HG02852 (cell line): ENCODE measurements around the gene BAIAP2L1.
"Not testable (repeated sequence)": the region's sequence is repeated elsewhere in the genome, so short reads cannot be mapped to it uniquely, and the experiment has no call there.

Source experiments
- ATAC-seq: cut with Tn5 transposase; IDR thresholded peaks from one replicate; pipeline ENCODE4 v1.9.1; 2021; ENCODE audit warnings: mild to moderate bottlenecking, moderate library complexity; ENCODE audit not compliant: unreplicated experiment

Gene BAIAP2L1

DNA sequence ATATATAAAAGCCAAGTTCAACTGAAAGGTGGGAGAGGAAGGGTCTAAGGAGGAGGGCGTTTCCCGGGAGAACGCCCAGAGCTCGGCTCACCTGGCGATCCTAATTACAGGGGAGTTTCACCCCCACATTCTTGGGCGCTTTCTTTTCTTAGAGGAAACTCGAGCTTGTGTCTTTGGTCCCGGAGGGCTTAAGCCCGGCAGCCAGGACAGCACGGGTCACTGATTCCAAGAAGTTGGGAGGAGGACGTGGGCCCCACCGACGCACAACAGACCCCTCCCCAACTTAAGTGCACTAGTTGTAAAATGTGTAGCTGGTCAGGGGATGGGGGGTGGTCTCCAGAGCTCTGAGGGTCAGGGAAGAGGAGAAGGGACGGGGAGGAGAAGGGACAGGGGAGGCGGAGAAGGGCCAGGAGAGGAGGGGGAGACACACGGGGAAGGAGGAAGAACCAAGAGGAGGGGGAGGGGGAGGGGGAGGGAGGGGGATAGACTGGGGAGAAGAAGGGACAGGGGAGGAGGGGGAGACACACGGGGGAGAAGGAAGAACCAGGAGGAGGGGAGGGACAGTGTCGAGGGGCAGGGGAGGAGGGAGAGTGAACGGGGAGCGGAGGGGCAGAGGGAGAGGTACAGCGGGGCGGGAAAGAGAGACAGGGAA is 874 bp downstream of the BAIAP2L1 start:
- no peak for ATAC-seq

DNA sequence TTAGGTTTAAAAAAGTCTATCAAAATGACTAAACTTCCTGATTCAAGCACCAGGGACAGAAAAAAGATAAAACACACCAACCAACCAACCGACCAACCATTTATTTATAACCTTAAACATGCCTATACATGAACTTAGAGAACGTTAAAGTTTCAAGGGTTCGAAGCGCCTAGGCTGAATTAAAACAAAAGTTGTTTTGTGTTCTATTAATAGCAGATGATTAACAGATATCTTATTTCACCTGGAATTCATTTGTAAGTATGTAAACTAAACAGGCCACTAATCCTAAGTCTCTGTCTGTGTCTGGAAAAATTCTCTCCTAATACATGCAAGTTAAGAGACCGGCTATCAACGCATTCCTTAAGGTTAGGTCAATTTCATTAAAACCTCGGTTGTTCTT is 1.4 kb downstream of the BAIAP2L1 start:
- ATAC-seq, result no peak

DNA sequence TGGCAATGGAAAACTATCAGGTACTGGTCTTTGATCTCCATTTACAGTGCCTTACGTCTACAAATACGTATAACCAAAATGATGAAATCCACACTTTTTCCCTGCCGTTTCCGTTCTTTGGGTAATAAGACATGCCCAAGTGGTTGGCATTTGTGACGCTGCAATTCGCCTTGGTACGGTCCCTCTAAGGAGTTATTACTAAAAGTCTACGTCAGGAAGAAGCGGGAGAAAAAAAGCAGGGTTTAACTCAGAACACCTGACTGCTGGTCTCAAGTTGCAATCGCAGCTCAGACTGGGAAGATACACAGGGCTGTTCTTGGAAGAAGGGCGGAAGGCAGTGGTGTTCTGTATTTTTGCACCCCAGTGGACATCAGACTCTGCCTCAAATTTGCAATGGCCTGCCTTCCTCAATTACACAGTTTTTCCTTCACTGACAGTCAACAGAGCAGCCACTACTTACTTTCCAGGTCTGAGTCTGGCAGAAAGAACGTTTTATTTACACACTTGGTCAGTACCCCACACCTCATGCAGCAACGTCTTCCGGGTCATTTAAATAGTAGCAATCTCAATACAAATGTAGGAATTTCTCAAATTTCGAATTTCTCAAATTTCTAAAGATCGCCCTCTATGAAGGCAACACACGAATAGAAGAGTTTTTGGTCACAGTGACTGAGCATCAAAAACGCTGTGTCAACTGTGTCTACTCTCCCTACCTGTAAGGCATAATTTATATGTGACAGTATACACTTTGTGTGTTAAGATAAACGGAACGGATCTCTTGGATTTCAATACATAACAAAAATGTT is 2.1 kb downstream of the BAIAP2L1 start:
- no peak for ATAC-seq

DNA sequence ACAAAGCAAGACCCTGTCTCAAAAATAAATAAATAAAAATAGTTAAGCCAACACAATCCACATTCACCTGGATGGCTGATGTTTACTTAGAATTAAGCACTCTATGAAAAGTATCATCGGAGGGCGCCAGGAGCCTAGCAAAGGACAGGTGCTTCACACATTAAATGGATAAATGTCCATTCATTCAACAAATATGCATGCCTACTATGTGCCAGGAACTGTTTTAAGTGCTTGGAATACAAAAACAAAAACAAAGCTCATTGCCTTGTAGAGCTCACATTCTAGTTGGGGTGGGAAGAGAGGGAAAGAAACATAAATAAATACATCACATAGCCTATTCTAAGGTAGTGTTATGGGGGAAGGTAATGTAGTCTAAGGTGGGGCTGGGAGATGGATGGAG is 4.1 kb downstream of the BAIAP2L1 start:
- no peak for ATAC-seq

DNA sequence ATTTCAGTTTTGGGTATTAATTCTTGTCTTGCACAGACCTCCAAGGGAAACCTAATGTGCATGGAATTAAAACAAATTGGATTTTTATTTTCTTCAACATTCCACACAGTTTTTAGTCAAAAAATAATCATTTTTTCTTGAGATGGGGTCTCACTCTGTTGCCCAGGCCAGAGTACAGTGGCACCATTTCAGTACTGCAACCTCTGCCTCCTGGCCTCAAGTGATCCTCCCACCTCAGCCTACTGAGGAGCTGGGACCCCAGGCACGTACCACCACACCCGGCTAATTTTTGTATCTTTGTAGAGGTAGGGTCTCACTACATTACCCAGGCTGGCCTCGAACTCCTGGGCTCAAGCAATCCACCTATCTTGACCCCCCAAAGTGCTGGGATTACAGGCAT is 4.9 kb downstream of the BAIAP2L1 start:
- ATAC-seq, result no peak

DNA sequence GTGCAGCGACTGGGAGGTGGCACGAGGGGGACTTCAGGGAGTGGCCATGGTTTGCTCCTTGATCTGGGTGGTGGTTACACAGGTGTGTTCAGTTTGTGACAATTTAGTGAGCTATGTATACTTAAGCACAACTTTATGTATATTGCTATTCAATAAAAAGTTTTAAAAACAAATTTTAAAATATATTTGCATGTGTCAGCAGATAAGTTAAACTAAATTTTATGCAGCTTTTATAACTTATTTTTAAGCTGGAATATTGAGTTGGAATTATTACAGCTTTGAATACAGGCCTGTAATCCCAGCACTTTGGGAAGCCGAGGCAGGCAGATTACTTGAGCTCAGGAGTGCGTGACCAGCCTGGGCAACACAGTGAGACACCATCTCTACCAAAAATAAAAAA is 5.4 kb downstream of the BAIAP2L1 start:
- no peak for ATAC-seq

DNA sequence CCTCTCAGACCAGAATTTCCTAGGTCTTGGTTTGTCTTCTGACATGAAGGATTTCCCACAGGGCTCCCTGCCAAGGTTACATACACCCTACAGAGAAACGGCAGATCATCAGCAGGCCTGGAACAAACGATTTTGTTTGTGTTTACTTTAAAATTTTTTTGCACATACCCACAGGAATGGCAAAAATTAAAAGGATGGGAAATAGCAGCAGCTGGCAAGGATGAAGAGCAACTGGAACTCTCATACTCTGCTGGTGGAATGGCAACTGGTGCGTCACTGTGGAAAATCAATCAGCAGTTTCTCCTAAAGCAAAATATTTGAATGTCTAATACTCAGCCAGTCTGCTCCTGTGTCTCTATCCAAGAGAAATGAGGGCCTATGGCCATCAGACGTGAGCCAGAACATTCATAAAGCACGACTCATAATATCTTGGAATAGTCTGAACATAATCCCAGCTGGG is 6.5 kb downstream of the BAIAP2L1 start:
- ATAC-seq, result no peak

DNA sequence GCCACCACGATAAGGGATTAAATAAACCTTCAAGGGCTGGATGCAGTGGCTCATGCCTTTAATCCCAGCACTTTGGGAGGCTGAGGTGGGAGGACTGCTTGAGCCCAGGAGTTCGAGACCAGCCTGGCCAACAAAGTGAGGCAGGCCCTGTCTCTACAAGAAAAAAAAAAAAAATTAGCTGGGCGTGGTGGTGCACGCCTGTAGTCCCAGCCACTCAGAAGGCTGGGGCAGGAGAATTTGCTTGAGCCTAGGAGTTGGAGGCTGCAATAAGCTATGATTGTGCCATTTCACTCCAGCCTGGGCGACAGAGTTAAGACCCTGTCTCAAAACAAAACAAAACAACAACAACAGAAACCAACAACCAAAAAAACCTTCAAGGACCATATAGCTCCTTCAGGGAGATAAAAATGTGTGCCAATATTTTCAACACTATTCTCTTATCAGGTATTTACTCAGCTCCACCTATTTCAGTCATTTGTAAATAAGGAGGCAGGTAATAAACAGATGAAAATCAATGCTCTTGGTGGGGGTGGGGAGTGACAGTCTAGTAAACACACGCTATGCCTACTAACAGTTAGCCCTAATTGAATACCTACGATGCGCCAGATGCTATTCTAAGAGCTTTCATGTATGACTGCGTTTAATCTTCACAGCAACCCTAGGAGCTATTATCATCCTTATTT is 13.2 kb downstream of the BAIAP2L1 start:
- ATAC-seq, result no peak

DNA sequence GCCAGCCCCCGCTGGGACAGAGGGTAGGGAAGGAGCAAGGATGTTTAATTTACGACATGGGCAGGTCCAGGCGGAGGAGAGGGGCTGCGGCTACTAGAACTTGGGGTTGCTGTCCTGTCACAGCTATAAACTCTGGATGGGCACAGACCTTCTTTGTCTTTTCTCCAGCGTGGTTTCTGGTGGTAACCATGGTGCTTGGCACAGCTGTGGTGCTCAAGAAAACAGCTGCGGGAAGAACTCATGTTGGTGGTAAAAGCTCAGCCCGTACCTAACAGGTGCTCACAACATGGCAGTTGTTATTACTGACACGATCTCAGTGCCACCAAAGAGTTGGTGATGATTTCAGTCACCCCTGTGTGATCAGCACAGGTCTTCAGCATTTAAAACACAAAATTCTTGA is 13.8 kb downstream of the BAIAP2L1 start:
- ATAC-seq, result no peak

DNA sequence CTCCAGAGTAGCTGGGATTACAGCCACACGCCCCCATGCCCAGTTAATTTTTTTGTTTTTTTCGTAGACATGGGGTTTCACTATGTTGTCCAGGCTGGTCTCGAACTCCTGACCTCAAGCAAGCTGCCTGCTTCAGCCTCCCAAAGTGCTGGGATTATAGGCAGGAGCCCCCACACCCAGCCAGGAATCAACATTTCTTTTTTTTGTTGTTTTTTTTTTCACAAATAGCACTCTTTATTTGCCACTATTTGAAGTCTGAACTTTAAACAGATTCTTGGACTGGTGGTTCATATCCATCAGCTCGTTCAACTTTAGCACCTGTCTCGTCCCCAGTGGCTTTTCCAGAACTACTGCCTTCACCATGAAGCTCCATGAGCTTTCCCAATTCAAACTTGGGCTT is 15.4 kb downstream of the BAIAP2L1 start:
- ATAC-seq, result not testable (repeated sequence)

DNA sequence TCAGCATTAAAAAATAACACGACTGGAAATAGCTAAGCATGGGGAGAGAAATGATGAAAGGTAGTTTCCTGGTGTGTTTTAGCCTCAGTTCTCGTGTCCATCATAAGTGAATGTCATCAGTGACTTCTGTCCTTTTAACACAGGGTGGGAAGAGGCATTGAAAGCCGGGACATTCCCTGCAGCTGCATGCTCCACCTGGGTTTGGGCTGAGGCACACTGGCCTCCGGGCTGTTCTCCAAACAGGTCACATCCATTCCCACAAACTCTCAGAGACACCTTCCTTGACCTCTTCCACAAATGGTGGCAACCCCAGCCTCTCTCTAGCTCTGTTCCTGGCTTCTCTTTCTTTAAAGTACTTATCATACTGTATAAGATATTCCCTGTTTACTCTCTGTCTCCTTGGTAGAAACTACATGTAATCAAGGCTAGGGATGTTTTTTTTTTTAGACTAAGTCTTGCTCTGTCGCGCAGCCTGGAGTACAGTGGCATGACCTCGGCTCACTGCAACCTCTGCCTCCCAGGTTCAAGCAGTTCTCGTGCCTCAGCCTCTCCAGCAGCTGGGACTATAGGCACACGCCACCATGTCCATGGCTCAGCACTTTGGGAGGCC is 22.6 kb downstream of the BAIAP2L1 start:
- no peak for ATAC-seq

DNA sequence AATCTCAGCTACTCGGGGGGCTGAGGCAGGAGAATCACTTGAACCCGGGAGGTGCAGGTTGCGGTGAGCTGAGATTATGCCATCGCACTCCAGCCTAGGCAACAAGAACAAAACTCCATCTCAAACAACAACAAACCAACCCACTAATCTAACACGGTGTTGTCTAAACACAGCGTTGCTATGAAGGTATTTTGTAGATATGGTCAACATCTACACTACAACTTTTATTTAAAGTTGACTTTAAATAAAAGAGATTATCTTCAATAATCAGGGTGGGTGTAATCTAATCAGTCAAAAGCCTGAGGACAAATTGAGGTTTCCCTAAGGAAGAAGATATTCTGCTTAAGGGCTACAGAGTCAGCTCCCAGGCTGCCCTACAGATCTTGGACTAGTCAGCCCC is 24.2 kb downstream of the BAIAP2L1 start:
- no peak for ATAC-seq

DNA sequence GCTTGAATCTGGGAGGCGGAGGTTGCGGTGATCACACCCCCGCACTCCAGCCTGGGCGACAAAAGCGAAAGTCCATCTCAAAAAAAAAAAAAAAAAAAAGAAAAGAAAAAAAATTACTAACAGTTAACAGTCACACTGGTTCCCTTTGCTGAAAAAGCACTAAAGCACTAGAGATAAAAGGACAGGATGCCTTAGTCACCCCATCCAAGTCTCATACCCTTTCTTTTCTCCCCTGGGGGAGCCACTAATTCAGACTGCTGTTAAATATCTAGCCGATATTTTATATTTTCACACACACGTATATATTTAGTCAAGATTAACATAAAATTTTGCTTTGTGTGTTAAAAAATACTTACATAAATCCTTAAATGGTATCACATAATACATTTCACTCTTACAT is 25.2 kb downstream of the BAIAP2L1 start:
- no peak for ATAC-seq

DNA sequence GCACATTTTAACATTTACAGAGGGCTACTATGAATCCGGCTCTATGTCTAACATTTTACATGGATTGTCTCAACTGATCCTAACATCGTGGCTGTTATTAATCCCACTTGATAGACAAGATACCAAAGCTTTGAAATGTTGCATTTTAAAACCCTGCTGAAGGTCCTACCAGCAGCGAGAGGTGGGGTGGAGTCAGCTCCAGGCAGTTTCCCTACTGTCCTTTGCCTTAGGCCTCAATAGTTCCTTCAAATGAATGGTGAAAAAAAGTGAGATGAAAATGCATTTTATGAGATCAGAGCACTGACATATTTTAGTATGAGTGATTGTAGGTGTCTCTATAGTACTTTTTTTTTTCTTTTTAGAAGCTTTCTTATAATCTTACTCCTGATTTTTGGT is 26.6 kb downstream of the BAIAP2L1 start:
- ATAC-seq, result no peak

DNA sequence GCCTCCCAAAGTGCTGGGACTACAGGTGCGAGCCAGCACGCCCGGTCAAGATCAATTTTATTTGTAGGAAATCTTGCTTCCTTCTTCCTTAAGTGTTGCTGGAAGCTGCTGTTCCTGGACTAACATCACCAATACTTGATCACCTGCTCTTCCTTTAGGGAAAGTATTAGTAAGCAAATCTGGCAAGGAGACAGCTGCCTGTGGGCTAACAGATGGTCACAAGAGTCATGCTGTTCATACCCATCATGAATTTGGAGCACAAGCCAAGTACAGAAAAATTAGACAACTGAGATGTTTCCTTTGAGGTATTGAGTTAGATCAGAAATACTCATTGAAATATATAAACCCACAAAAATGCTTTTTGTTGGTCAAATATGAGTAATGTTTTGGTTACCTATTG is 27.9 kb downstream of the BAIAP2L1 start:
- ATAC-seq, result no peak

DNA sequence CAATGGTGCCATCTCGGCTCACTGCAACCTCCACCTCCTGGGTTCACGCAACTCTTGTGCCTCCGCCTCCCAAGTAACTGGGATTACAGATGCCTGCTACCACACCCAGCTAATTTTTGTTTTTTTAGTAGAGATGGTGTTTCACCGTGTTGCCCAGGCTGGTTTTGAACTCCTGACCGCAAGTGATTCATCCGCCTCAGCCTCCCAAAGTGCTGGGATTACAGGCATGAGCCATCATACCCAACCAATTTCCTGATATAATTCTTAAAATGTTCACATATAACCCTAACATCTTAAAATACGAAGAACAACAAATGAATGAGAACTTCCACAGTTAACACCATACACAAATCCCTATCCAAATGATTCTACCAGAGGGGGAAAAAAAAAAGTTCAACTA is 31.2 kb downstream of the BAIAP2L1 start:
- no peak for ATAC-seq

DNA sequence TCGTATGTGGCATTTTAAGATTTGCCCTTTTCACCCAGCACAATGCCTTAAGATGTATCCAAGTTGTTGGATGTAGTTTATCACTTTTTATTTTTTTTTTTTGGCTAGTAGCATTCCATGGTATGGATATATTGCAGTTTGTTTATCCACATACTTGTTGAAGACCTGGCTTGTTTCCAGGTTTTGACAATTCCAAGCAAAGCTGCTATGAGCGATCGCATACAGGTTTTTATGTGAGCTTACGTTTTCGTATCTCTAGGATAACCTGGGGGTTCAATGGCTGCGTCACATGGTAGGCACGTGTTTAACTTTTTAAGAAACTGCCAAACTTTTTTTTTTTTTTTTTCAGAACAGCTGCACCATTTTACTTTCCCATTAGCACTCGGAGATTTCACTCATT is 32.2 kb downstream of the BAIAP2L1 start:
- no peak for ATAC-seq

DNA sequence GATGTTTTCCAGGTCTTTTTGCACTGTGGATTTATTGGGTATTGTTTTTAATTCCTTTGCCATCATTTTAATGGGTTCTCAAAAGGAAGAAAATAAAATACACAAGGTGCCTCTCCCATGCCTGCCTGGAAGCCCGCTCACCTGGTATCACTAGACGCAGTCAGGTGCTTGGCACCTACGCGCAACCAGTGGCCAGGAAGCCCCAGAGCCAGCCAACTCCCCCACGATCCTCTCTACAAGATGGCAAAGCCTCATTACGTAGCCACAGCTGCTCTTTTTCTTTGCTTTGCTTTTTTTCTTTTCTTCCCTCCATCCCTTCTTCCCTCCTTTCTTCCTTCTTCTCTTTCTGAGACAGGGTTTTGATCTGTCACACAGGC is 34.3 kb downstream of the BAIAP2L1 start:
- ATAC-seq, result no peak

DNA sequence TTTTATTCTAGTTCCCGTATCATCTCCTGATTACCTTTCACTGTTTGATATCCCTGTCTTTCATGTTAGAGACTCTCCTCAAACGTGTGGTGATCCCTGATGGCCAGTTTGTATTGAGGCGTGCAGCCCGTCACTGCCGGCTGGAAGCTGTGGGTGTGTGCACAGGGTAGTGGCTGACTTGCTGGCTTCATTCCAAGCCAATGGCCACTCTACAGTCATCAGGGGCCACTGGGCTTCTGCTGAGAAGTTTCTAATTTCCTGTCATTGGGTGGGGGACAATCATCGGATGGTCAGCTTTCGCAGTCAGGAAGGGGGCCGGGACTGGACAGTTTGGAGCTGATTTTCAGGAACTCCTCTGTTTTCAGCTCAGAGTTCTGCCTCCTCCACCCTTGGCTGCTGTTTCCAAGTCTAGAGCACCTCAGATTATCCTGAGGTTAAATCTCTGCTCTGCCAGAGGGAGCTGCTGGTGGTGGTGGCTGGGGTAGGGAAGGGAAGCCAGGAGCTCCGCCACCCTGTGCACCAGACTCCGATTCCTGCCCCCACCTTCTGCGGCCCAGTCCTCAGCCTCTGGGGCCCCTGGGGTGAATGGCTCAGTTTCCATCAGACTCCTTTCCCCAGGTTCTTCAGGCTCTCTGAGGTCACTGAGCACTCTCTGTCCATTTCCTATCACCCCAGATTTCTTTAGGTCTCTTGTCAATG is 34.9 kb downstream of the BAIAP2L1 start:
- no peak for ATAC-seq

DNA sequence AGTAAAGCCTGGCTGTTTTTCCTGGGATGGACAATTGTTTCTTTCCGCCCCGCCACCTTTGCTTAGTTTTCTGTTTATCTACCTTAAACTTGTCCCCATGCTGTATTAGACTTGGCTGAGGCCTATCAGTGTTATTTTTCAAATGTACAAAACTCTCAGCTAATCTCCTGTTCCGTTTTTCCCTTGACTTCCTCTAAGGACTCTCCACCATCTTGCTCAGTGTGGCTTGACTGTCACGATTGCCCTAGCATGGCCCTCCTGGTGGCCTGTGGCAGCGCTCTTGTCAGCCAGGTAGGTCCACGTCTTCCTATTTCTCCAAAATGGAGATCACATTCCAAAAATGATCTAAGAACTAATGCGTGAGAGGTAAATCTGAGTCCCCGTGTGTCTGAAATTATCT is 36.7 kb downstream of the BAIAP2L1 start:
- no peak for ATAC-seq

DNA sequence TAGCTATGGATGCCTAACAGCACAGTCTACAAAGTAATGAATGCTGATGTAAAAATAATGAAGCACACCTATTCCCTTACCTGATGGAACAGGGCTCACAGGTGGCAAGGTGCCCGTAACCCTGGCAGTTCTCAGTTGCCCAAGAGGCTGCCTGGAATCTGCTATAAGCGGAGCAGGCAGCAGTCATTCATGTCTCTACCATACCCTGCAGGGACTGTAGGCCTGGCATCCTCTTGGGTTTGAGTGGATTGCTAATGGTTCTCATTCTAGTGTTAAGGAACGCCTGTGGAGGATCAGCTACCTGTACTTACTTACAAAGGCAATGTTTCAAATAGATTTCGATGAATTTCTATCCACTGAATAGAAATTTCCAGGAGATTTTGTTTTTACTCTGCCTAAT is 38.4 kb downstream of the BAIAP2L1 start:
- no peak for ATAC-seq
